Panc1 (cell line): Measurements from ENCODE around the gene PGC. TPM values are rescaled to one million over a fixed set of nuclear protein-coding genes. Genes with fewer than 3 reads are reported as not detected.

ENCODE experiments used
- ATAC-seq: fragments of 200-7000 bp; cut with Tn5 transposase; 2 replicates; pipeline ENCODE4 v1.9.1; 2020; ENCODE audit warnings: mild to moderate bottlenecking, moderate library complexity
- BruUV-seq: library from RNA; stranded (reverse); fragments of 400-500 nt; replicated peaks from 2 replicates; lab custom pipeline; 2021; lab: Mats Ljungman, UMichigan
- CTCF ChIA-PET: fragments of 300-600 bp; sonication (Branson Sonifier 250); formaldehyde crosslinking; loops from one replicate; lab custom pipeline; 2022; ENCODE audit warnings: antibody characterized with exemption; lab: Charles Lee
- POLR2A ChIA-PET: fragments of 300-600 bp; sonication (Branson Sonifier 250); formaldehyde crosslinking; loops from one replicate; lab custom pipeline; 2022; ENCODE audit warnings: antibody characterized with exemption; lab: Charles Lee
- DNase-seq: peaks from one replicate; pipeline ENCODE4 v3.0.0-alpha.2; 2010; ENCODE audit warnings: low read depth, low spot score
- H3K27ac ChIP-seq: 2 replicates; pipeline ENCODE4 v1.5.1; 2011; ENCODE audit warnings: mild to moderate bottlenecking, low read length, inconsistent platforms
- H3K27me3 ChIP-seq: fragments of 200-500 bp; sonication (Bioruptor generic); 2 replicates; pipeline ENCODE4 v1.6.0; 2014; ENCODE audit warnings: low read length, inconsistent platforms; ENCODE audit not compliant: control insufficient read depth, insufficient read depth
- H3K36me3 ChIP-seq: fragments of 200-500 bp; sonication (Bioruptor generic); 2 replicates; pipeline ENCODE4 v1.5.1; 2014; ENCODE audit warnings: inconsistent platforms, mild to moderate bottlenecking, low read length, moderate library complexity; ENCODE audit not compliant: control insufficient read depth, insufficient read depth
- H3K4me1 ChIP-seq: 2 replicates; pipeline ENCODE4 v1.5.1; 2011; ENCODE audit warnings: inconsistent platforms, mild to moderate bottlenecking, low read length, moderate library complexity; ENCODE audit not compliant: control insufficient read depth, insufficient read depth
- H3K4me3 ChIP-seq, 2 experiments: 2 replicates each; pipeline ENCODE4 v1.5.1; 2011 to 2012; ENCODE audit warnings: low read depth in 2 of 2, low read length in 2 of 2, mild to moderate bottlenecking in 2 of 2, inconsistent platforms in 1 of 2, moderate library complexity in 1 of 2
- H3K9me3 ChIP-seq: fragments of 200-500 bp; sonication (Bioruptor generic); 2 replicates; pipeline ENCODE4 v1.5.1; 2014; ENCODE audit warnings: low read depth, mild to moderate bottlenecking, inconsistent platforms, low read length, moderate library complexity; ENCODE audit not compliant: control insufficient read depth, insufficient read depth
- CTCF ChIP-seq: fragments of 450-650 bp; IDR thresholded peaks from 2 replicates; pipeline ENCODE4 v1.5.1; 2017; ENCODE audit warnings: mild to moderate bottlenecking
- POLR2AphosphoS5 ChIP-seq: IDR thresholded peaks from 2 replicates; pipeline ENCODE4 v1.6.1; 2012; ENCODE audit warnings: mild to moderate bottlenecking, low read depth, low read length, moderate library complexity
- REST ChIP-seq, 2 experiments: IDR thresholded peaks; 2 replicates each; pipeline ENCODE4 v1.6.1; 2011 to 2012; ENCODE audit warnings: low read depth in 2 of 2, control low read depth in 1 of 2, low read length in 1 of 2, mild to moderate bottlenecking in 1 of 2, moderate library complexity in 1 of 2; ENCODE audit not compliant: insufficient read depth in 1 of 2
- SIN3A ChIP-seq: IDR thresholded peaks from 2 replicates; pipeline ENCODE4 v1.6.1; 2012; ENCODE audit warnings: low read depth, mild to moderate bottlenecking, low read length, moderate library complexity, borderline replicate concordance; ENCODE audit not compliant: insufficient read depth
- TCF7L2 ChIP-seq: IDR thresholded peaks from 2 replicates; pipeline ENCODE4 v1.6.1; 2011; ENCODE audit warnings: mild to moderate bottlenecking, low read depth, low read length, inconsistent platforms
- in situ Hi-C: cut with HindIII; loops from 2 replicates; pipeline ENCODE4 v1.10.0; 2016; ENCODE audit warnings: low sequenced_read_pairs, low pct_unique_long_range_greater_than_20kb
- intact Hi-C: fragments of 100-400 bp; cut with micrococcal nuclease; formaldehyde crosslinking; loops from one replicate; pipeline ENCODE4 v1.10.0; 2022; ENCODE audit not compliant: unreplicated experiment
- total RNA-seq: library from RNA; stranded (reverse); gene quantifications from one replicate; pipeline ENCODE4 v1.2.1, GENCODE V29; 2021; ENCODE audit not compliant: unreplicated experiment

Gene PGC
- total RNA-seq, 1 experiment from 2014 or later: 0.18 TPM

- no peak overlapping the region for H3K4me3 ChIP-seq
- no peaks in the 10 kb centered on the region for H3K27me3 ChIP-seq
- no peak for DNase-seq
- no peaks in the 10 kb centered on the region for H3K9me3 ChIP-seq
- in situ Hi-C loops (no loop called here), intact Hi-C loops (no loop called here)
- no peaks in the 10 kb centered on the region for H3K4me1 ChIP-seq
- no peak for ATAC-seq
- POLR2A ChIA-PET: no interaction called here
- H3K36me3 ChIP-seq: no peaks in the 10 kb centered on the region; the same call in 1 of the 2 replicates
- CTCF ChIA-PET: interaction anchor here (1.0 kb wide), 1 partner anchor 81 kb away, joined by 3 read pairs; no protein-coding TSS in a partner anchor
- H3K27ac ChIP-seq: no peak overlapping the region
- TF ChIP-seq POLR2AphosphoS5: no peak
- no peak for TF ChIP-seq SIN3A
- TF ChIP-seq CTCF: no peak
- TF ChIP-seq REST (IDR thresholded peaks at IDR 0.05; ENCODE audit: insufficient read depth in 1 of 2, low read depth in 2 of 2, low read length in 1 of 2): no peak
- no peak for TF ChIP-seq TCF7L2
- BruUV-seq: no TSS peak
Measured at GRCh38 chr6:41694815-41695526, 52.2 kb downstream of the PGC start.

GRCh38 chr6:41693281-41694240 is 53.6 kb downstream of the PGC start:
- TF ChIP-seq TCF7L2 (no peak), CTCF (no peak), REST (IDR thresholded peaks at IDR 0.05; ENCODE audit: insufficient read depth in 1 of 2, low read depth in 2 of 2, low read length in 1 of 2) (no peak), POLR2AphosphoS5 (no peak), SIN3A (no peak)
- H3K36me3 ChIP-seq: no peaks in the 10 kb centered on the region; the same call in 1 of the 2 replicates
- H3K4me3 ChIP-seq: no peak overlapping the region
- no peak; the same call in none of the 2 replicates for ATAC-seq
- BruUV-seq: no TSS peak
- no peak overlapping the region for H3K27ac ChIP-seq
- H3K27me3 ChIP-seq: no peaks in the 10 kb centered on the region
- no peaks in the 10 kb centered on the region for H3K9me3 ChIP-seq
- ChIA-PET POLR2A (interaction anchor here (0.6 kb wide), 1 partner anchor 40 kb away, joined by 3 read pairs; no protein-coding TSS in a partner anchor), CTCF (interaction anchor here (1.0 kb wide), 1 partner anchor 82 kb away, joined by 3 read pairs; no protein-coding TSS in a partner anchor)
- DNase-seq: no peak
- intact Hi-C loops: no loop called here
- H3K4me1 ChIP-seq: no peaks in the 10 kb centered on the region
- in situ Hi-C loops: no loop called here
